Testis (tissue), 2 donors: ENCODE data around the gene ARV1.

Experiments used
- CTCF ChIP-seq, 3 experiments: fragments of 450-650 bp in 2 of 3; fragments of 200-600 bp in 1 of 3; sonication (generic) in 1 of 3; IDR thresholded peaks; one replicate each; pipeline ENCODE4 v1.5.1; 2016 to 2019; ENCODE audit warnings: antibody characterized with exemption in 3 of 3, mild to moderate bottlenecking in 2 of 3, moderate library complexity in 1 of 3
- POLR2A ChIP-seq: fragments of 450-650 bp; IDR thresholded peaks from one replicate; pipeline ENCODE4 v1.6.1; 2017; ENCODE audit warnings: antibody characterized with exemption, mild to moderate bottlenecking, moderate library complexity

- TF ChIP-seq CTCF (IDR thresholded peaks at IDR 0.05) (no peak), POLR2A (no peak)
Measured at GRCh38 chr1:231049121-231049979, 70.5 kb downstream of the ARV1 start.
